Prostate gland (tissue), 2 donors: Measurements from ENCODE around the gene PRG2. TPM values are rescaled to one million over a fixed set of nuclear protein-coding genes. Genes with fewer than 3 reads are reported as not detected.

Source experiments
- DNase-seq: peaks from one replicate; pipeline ENCODE4 v3.0.0-alpha.2; 2019; ENCODE audit warnings: low spot score
- H3K27ac ChIP-seq, 2 donors: fragments of 200-600 bp; sonication (generic); 2 replicates each; pipeline ENCODE4 v1.5.1; 2017 to 2019
- H3K27me3 ChIP-seq: fragments of 200-600 bp; sonication (generic); replicated peaks from 2 replicates; pipeline ENCODE4 v1.5.1; 2019; ENCODE audit not compliant: insufficient read depth
- H3K36me3 ChIP-seq, 2 donors: fragments of 200-600 bp; sonication (generic); 1 replicate in 1 of 2; 2 replicates in 1 of 2; pipeline versions ENCODE4 v1.5.1 to v1.8.1; 2017 to 2019
- H3K4me1 ChIP-seq: fragments of 200-600 bp; sonication (generic); replicated peaks from 2 replicates; pipeline ENCODE4 v1.5.1; 2019
- H3K4me3 ChIP-seq, 2 donors: fragments of 200-600 bp; sonication (generic); 2 replicates each; pipeline ENCODE4 v1.5.1; 2017 to 2019
- H3K9me3 ChIP-seq: fragments of 200-600 bp; sonication (generic); 2 replicates; pipeline ENCODE4 v1.5.1; 2017
- POLR2A ChIP-seq: fragments of 450-650 bp; IDR thresholded peaks from one replicate; pipeline ENCODE4 v1.6.1; 2016; ENCODE audit warnings: antibody characterized with exemption, mild to moderate bottlenecking
- POLR2AphosphoS5 ChIP-seq: sonication (generic); formaldehyde crosslinking; IDR thresholded peaks from one replicate; pipeline ENCODE4 v1.6.1; 2017; ENCODE audit warnings: antibody characterized with exemption
- WGBS: methylation state at CpG from one replicate; pipeline ENCODE4 v1.1.5; 2018; 5-methylcytosine and 5-hydroxymethylcytosine counted together
- intact Hi-C: fragments of 100-400 bp; cut with DNase I; formaldehyde crosslinking; loops from one replicate; pipeline ENCODE4 v1.14.2; 2022
- total RNA-seq, 2 donors: library from RNA; depleted of rRNA; stranded (reverse); fragments of >200 nt; gene quantifications; one replicate each; pipeline ENCODE4 v1.1.0, GENCODE V29; 2016
- TF ChIP-seq, protein P1 (sequence below), 4 experiments: fragments of 200-600 bp in 2 of 4; fragments of 450-650 bp in 2 of 4; sonication (generic) in 2 of 4; IDR thresholded peaks; 1 replicate in 3 of 4; 2 replicates in 1 of 4; pipeline ENCODE4 v1.5.1; 2016 to 2019; ENCODE audit warnings: antibody characterized with exemption in 4 of 4, mild to moderate bottlenecking in 2 of 4, moderate library complexity in 2 of 4

Gene PRG2
- total RNA-seq, 2 donors from 2014 or later = 0.36 TPM; not detected in 1

- WGBS = 88% methylated on average over 5 of the region's 5 CpGs
- DNase-seq = no peak
- H3K4me3 ChIP-seq = no peak overlapping the region
- no peak overlapping the region for H3K27ac ChIP-seq
- no peak for TF ChIP-seq POLR2AphosphoS5
- TF ChIP-seq, protein P1, sequence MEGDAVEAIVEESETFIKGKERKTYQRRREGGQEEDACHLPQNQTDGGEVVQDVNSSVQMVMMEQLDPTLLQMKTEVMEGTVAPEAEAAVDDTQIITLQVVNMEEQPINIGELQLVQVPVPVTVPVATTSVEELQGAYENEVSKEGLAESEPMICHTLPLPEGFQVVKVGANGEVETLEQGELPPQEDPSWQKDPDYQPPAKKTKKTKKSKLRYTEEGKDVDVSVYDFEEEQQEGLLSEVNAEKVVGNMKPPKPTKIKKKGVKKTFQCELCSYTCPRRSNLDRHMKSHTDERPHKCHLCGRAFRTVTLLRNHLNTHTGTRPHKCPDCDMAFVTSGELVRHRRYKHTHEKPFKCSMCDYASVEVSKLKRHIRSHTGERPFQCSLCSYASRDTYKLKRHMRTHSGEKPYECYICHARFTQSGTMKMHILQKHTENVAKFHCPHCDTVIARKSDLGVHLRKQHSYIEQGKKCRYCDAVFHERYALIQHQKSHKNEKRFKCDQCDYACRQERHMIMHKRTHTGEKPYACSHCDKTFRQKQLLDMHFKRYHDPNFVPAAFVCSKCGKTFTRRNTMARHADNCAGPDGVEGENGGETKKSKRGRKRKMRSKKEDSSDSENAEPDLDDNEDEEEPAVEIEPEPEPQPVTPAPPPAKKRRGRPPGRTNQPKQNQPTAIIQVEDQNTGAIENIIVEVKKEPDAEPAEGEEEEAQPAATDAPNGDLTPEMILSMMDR (IDR thresholded peaks at IDR 0.05) = no peak
- no peak for TF ChIP-seq POLR2A
- no peaks in the 10 kb centered on the region for H3K27me3 ChIP-seq
- no peaks in the 10 kb centered on the region for H3K4me1 ChIP-seq
- intact Hi-C loops = no loop called here
- no peaks in the 10 kb centered on the region for H3K9me3 ChIP-seq
- no peaks in the 10 kb centered on the region for H3K36me3 ChIP-seq
These were observed 31.1 kb downstream of the PRG2 start for GRCh38 chr11:57359396-57359795.

DNA sequence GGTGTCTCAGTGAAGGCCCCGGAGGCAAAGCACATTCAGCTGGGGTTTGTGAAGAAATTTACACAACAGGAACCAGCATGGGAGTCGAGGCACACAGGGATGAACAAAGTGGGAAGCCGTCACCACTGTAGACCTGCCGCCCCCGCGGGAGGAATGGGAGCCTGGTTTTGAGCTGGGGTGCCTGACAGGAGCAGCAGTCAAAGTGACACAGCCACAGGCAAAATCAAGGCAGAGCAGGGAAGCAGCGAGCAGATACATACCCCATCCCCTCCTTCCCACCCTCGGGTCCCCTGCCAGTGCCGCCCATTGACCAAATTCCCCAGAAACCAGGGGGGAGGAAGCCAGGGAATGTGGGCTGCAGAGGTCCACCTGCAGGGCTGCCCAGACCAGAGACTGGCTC, 31.5 kb downstream of the PRG2 start:
- Histone ChIP-seq H3K9me3 (no peaks in the 10 kb centered on the region), H3K4me1 (no peaks in the 10 kb centered on the region), H3K27ac (no peak overlapping the region), H3K4me3 (no peak overlapping the region), H3K36me3 (no peaks in the 10 kb centered on the region), H3K27me3 (no peaks in the 10 kb centered on the region)
- no peak for TF ChIP-seq POLR2AphosphoS5
- TF ChIP-seq POLR2A = no peak
- TF ChIP-seq, protein P1 (IDR thresholded peaks at IDR 0.05) = no peak
- 71% methylated on average over 9 of the region's 9 CpGs for WGBS
- no peak for DNase-seq
- intact Hi-C loops = no loop called here

DNA sequence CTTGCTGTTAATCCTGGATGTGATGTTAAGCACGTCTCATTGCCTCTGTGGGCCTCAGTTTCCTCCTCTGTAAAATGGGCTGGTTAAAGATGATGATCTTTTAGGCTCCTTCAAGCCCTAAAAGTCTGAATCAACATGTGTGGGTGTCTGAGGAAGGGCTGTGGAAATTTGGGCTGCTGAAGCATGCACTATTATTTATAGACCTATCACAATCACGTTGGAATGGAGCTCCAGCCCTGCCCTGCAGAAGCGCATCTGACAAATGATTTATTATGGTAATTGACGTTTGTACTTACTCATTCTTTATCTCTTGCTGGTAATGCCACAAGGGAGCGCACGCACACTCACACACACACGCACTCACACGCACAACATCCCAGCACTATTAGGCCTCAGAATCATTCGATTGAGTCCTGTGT, 31.9 kb downstream of the PRG2 start:
- TF ChIP-seq, protein P1 (IDR thresholded peaks at IDR 0.05) = no peak
- no peak for TF ChIP-seq POLR2AphosphoS5
- no peak for TF ChIP-seq POLR2A
- Histone ChIP-seq H3K4me3 (no peak overlapping the region), H3K36me3 (no peaks in the 10 kb centered on the region), H3K9me3 (no peaks in the 10 kb centered on the region), H3K27ac (no peak overlapping the region), H3K4me1 (no peaks in the 10 kb centered on the region), H3K27me3 (no peaks in the 10 kb centered on the region)
- intact Hi-C loops = no loop called here
- 66% methylated on average over 9 of the region's 9 CpGs for WGBS
- DNase-seq = no peak

- TF ChIP-seq POLR2A = no peak
- TF ChIP-seq POLR2AphosphoS5 = no peak
- TF ChIP-seq, protein P1 (IDR thresholded peaks at IDR 0.05) = no peak
- no peaks in the 10 kb centered on the region for H3K36me3 ChIP-seq
- DNase-seq = no peak
- no peaks in the 10 kb centered on the region for H3K4me1 ChIP-seq
- intact Hi-C loops = no loop called here
- no peak overlapping the region for H3K27ac ChIP-seq
- no peaks in the 10 kb centered on the region for H3K27me3 ChIP-seq
- WGBS = 33% methylated on average over 6 of the region's 6 CpGs
- no peaks in the 10 kb centered on the region for H3K9me3 ChIP-seq
- no peak overlapping the region for H3K4me3 ChIP-seq
These were observed 32.6 kb downstream of the PRG2 start for GRCh38 chr11:57357856-57358255.

DNA sequence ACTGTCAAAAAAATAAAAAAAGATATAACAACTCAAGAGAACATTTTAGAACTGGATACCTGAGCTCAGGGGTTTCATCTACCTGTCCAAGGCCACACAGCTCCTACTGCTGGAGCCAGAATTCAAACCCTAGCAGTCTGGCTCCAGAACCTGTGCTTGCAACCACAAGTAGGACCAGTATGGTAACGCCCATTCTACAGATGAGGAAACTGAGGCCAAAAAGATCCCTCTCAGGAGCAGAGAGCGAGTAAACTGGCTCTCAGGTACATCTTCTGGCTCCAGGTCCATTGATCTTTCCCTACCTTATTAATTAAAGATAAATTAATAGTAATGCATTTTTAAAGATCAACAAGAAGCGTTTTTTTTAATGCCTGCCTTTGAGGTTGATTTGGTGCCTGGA, 33.1 kb downstream of the PRG2 start:
- Histone ChIP-seq H3K9me3 (no peaks in the 10 kb centered on the region), H3K4me1 (no peaks in the 10 kb centered on the region), H3K27ac (no peak overlapping the region), H3K36me3 (no peaks in the 10 kb centered on the region), H3K4me3 (no peak overlapping the region), H3K27me3 (no peaks in the 10 kb centered on the region)
- TF ChIP-seq POLR2AphosphoS5 (no peak), POLR2A (no peak)
- TF ChIP-seq, protein P1 (IDR thresholded peaks at IDR 0.05) = no peak
- 83% methylated on average over 3 of the region's 3 CpGs for WGBS
- intact Hi-C loops = no loop called here
- DNase-seq = no peak
